Measurements from ENCODE around the gene APMAP.

APMAP gene

DNA sequence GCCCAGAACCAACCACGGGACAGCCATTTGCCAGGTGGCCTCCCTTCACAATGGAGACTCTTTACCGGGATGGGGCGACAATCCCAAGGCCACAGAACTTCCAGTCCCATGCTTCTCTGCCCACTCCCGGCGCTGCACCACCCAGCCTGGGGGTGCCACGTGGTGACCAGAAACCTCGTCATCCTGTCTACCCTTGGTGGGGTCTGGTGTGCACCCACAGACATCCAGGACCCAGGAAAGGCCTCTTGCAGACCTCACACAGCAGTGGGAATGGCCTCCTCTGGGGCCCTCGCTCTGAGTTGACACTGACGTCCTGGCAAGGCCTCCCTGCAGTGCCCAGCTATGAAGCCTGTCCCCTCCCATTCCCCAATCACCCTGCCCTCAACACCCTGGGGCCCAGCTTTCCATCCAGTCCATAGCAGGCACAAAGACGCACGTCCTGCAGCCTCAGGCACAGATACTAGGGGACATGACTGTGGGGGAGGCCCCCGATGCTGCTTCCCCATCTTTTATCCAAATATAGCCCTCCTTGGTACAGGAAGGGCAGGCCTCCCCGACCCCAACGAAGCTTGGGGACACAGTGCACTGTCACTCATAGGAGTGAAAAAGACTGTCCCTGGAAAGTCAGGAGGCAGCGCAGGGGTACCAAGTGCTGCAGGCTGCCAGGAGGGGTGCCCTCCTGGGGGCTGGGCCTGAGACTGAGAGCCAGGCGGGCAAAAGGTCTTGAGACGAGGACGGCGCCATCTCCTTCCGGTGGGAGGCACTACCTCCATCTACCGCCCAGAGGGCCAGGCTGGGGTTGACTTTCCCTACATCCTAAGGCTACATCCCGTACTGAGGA, 36.3 kb downstream of the APMAP start:
- TF ChIP-seq FOXM1 (IDR thresholded peaks at IDR 0.05; ENCODE audit: borderline replicate concordance, low read depth), result no peak
- no peak for TF ChIP-seq NFIC (IDR thresholded peaks at IDR 0.05)
- no peak for TF ChIP-seq YY1 (IDR thresholded peaks at IDR 0.05; ENCODE audit: low read depth)
- TF ChIP-seq, protein P1, sequence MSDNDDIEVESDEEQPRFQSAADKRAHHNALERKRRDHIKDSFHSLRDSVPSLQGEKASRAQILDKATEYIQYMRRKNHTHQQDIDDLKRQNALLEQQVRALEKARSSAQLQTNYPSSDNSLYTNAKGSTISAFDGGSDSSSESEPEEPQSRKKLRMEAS (IDR thresholded peaks at IDR 0.05), result no peak
- TF ChIP-seq CEBPB (IDR thresholded peaks at IDR 0.05), result no peak
- TF ChIP-seq TEAD4 (IDR thresholded peaks at IDR 0.05), result no peak
- no peak for TF ChIP-seq EGR1 (IDR thresholded peaks at IDR 0.05)
- no peak for TF ChIP-seq TAF1 (IDR thresholded peaks at IDR 0.05; ENCODE audit: low read depth)
- TF ChIP-seq, protein P2, sequence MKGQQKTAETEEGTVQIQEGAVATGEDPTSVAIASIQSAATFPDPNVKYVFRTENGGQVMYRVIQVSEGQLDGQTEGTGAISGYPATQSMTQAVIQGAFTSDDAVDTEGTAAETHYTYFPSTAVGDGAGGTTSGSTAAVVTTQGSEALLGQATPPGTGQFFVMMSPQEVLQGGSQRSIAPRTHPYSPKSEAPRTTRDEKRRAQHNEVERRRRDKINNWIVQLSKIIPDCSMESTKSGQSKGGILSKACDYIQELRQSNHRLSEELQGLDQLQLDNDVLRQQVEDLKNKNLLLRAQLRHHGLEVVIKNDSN (IDR thresholded peaks at IDR 0.05), result no peak
- TF ChIP-seq TCF12 (IDR thresholded peaks at IDR 0.05; ENCODE audit: low read depth), result no peak
- TF ChIP-seq RAD21 (IDR thresholded peaks at IDR 0.05; ENCODE audit: low read depth), result no peak
- TF ChIP-seq ZBTB7A (IDR thresholded peaks at IDR 0.05; ENCODE audit: low read depth), result no peak
- TF ChIP-seq CREB1 (IDR thresholded peaks at IDR 0.05; ENCODE audit: low read depth), result no peak
- no peak for TF ChIP-seq EP300 (IDR thresholded peaks at IDR 0.05; ENCODE audit: borderline replicate concordance)
- TF ChIP-seq, protein P3, sequence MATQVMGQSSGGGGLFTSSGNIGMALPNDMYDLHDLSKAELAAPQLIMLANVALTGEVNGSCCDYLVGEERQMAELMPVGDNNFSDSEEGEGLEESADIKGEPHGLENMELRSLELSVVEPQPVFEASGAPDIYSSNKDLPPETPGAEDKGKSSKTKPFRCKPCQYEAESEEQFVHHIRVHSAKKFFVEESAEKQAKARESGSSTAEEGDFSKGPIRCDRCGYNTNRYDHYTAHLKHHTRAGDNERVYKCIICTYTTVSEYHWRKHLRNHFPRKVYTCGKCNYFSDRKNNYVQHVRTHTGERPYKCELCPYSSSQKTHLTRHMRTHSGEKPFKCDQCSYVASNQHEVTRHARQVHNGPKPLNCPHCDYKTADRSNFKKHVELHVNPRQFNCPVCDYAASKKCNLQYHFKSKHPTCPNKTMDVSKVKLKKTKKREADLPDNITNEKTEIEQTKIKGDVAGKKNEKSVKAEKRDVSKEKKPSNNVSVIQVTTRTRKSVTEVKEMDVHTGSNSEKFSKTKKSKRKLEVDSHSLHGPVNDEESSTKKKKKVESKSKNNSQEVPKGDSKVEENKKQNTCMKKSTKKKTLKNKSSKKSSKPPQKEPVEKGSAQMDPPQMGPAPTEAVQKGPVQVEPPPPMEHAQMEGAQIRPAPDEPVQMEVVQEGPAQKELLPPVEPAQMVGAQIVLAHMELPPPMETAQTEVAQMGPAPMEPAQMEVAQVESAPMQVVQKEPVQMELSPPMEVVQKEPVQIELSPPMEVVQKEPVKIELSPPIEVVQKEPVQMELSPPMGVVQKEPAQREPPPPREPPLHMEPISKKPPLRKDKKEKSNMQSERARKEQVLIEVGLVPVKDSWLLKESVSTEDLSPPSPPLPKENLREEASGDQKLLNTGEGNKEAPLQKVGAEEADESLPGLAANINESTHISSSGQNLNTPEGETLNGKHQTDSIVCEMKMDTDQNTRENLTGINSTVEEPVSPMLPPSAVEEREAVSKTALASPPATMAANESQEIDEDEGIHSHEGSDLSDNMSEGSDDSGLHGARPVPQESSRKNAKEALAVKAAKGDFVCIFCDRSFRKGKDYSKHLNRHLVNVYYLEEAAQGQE (IDR thresholded peaks at IDR 0.05; ENCODE audit: low read depth), result no peak

DNA sequence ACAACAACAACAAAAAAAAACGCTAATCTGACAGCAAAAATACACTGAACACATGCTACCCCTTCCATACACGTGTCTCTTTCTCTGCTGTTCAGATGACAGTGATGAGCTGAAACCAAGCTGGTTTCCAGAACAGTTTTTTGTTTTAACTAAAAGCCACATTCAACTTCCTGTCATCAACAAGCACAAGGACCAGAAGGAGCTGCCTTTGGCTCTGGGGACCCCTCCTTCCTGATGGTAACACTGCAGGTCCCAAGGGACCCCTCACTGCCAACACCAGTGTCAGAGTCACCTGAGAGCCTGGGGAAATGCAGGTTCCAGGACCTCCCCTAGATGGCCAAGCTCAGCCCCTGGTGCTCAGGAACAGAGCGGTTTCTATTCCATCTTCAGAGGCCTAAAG, 37.5 kb downstream of the APMAP start:
- TF ChIP-seq, protein P2 (IDR thresholded peaks at IDR 0.05), result no peak
- TF ChIP-seq TEAD4 (IDR thresholded peaks at IDR 0.05) (no peak), CREB1 (IDR thresholded peaks at IDR 0.05; ENCODE audit: low read depth) (no peak), YY1 (IDR thresholded peaks at IDR 0.05; ENCODE audit: low read depth) (no peak), ZBTB7A (IDR thresholded peaks at IDR 0.05; ENCODE audit: low read depth) (no peak), CEBPB (IDR thresholded peaks at IDR 0.05) (no peak), EP300 (IDR thresholded peaks at IDR 0.05; ENCODE audit: borderline replicate concordance) (no peak), FOXM1 (IDR thresholded peaks at IDR 0.05; ENCODE audit: borderline replicate concordance, low read depth) (no peak), TCF12 (IDR thresholded peaks at IDR 0.05; ENCODE audit: low read depth) (no peak)

DNA sequence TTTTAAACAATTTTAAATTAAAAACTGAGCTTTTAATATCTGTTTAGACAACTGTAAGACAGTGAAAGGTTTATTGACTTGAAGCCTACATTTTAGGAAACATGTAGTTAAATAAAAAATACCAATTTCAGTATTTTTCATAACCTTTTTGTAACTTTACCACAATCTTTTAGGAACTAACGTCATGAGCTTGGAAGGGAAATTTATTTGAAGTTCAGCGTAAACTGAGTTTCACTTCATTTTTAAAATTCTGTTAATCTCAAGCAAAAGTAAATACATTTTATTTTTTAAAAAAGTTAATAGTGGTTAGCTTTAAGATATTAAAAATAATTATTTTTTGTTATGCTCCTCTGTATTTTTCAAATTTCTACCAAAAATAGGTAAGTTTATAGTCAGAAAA, 38.0 kb downstream of the APMAP start:
- TF ChIP-seq RAD21 (IDR thresholded peaks at IDR 0.05; ENCODE audit: low read depth) (no peak), NFIC (IDR thresholded peaks at IDR 0.05) (no peak), EP300 (IDR thresholded peaks at IDR 0.05; ENCODE audit: borderline replicate concordance) (no peak), CEBPB (IDR thresholded peaks at IDR 0.05) (no peak), CREB1 (IDR thresholded peaks at IDR 0.05; ENCODE audit: low read depth) (no peak), YY1 (IDR thresholded peaks at IDR 0.05; ENCODE audit: low read depth) (no peak), ZBTB7A (IDR thresholded peaks at IDR 0.05; ENCODE audit: low read depth) (no peak), TAF1 (IDR thresholded peaks at IDR 0.05; ENCODE audit: low read depth) (no peak), TEAD4 (IDR thresholded peaks at IDR 0.05) (no peak), TCF12 (IDR thresholded peaks at IDR 0.05; ENCODE audit: low read depth) (no peak), FOXM1 (IDR thresholded peaks at IDR 0.05; ENCODE audit: borderline replicate concordance, low read depth) (no peak), EGR1 (IDR thresholded peaks at IDR 0.05) (no peak)
- TF ChIP-seq, protein P3 (IDR thresholded peaks at IDR 0.05; ENCODE audit: low read depth), result no peak
- TF ChIP-seq, protein P2 (IDR thresholded peaks at IDR 0.05), result no peak
- TF ChIP-seq, protein P1 (IDR thresholded peaks at IDR 0.05), result no peak

DNA sequence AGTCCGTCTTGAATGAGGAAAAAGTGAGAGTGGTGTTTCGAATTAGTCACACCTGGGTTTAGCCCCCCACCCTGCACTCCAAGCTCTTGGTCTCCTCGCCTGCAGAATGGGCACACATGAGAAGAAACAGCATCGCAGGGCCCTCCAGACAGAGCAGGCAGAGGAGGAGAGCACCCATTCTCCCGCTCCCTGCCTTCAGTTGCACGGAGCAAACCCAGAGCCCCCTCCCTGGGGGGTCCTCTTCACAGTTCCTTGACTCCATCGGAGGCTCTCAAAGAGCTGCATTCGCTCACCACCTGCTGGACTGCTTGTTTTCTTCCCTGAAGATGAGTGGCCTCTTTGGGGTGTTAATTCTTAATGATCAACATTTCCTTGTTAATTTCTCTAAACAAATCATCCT, 38.4 kb downstream of the APMAP start:
- no peak for TF ChIP-seq TEAD4 (IDR thresholded peaks at IDR 0.05)
- no peak for TF ChIP-seq TAF1 (IDR thresholded peaks at IDR 0.05; ENCODE audit: low read depth)
- TF ChIP-seq, protein P1 (IDR thresholded peaks at IDR 0.05), result no peak
- no peak for TF ChIP-seq FOXM1 (IDR thresholded peaks at IDR 0.05; ENCODE audit: borderline replicate concordance, low read depth)
- no peak for TF ChIP-seq RAD21 (IDR thresholded peaks at IDR 0.05; ENCODE audit: low read depth)
- TF ChIP-seq TCF12 (IDR thresholded peaks at IDR 0.05; ENCODE audit: low read depth), result no peak
- TF ChIP-seq CEBPB (IDR thresholded peaks at IDR 0.05), result no peak
- no peak for TF ChIP-seq CREB1 (IDR thresholded peaks at IDR 0.05; ENCODE audit: low read depth)
- TF ChIP-seq, protein P3 (IDR thresholded peaks at IDR 0.05; ENCODE audit: low read depth), result no peak
- no peak for TF ChIP-seq EGR1 (IDR thresholded peaks at IDR 0.05)
- TF ChIP-seq, protein P2 (IDR thresholded peaks at IDR 0.05), result no peak

Measured in Ishikawa (cell line).